Astrocyte of the cerebellum (primary cell): Measurements from ENCODE around the gene IFNLR1.

ENCODE experiments used
- DNase-seq: peaks from one replicate; pipeline ENCODE4 v3.0.0-alpha.2; 2011; ENCODE audit warnings: low read depth
- H3K4me3 ChIP-seq: 2 replicates; pipeline ENCODE4 v1.5.1; 2011; ENCODE audit warnings: mild to moderate bottlenecking, low read depth, low read length, moderate library complexity
- CTCF ChIP-seq: IDR thresholded peaks from 2 replicates; pipeline ENCODE4 v1.5.1; 2012; ENCODE audit warnings: low read length, low read depth, moderate library complexity, mild to moderate bottlenecking; ENCODE audit errors: missing control alignments
- in situ Hi-C: cut with HindIII; loops from 2 replicates; pipeline ENCODE4 v1.10.0; 2017; ENCODE audit warnings: low sequenced_read_pairs

IFNLR1 gene

GRCh38 chr1:24224761-24225160 lies 37.7 kb upstream of the IFNLR1 start:
- H3K4me3 ChIP-seq = no peak overlapping the region
- no peak for DNase-seq
- in situ Hi-C loops = no loop called here
- TF ChIP-seq CTCF = no peak

- no peak overlapping the region for H3K4me3 ChIP-seq
- in situ Hi-C loops = no loop called here
- TF ChIP-seq CTCF = no peak
- no peak for DNase-seq
Measured at GRCh38 chr1:24224086-24224485, 37.0 kb upstream of the IFNLR1 start.

- TF ChIP-seq CTCF = no peak
- in situ Hi-C loops = no loop called here
- no peak overlapping the region for H3K4me3 ChIP-seq
- DNase-seq = no peak
Measured at GRCh38 chr1:24222793-24223192, 35.7 kb upstream of the IFNLR1 start.

- in situ Hi-C loops = no loop called here
Measured at GRCh38 chr1:24222008-24222605, 35.0 kb upstream of the IFNLR1 start.

GRCh38 chr1:24221246-24221645 lies 34.2 kb upstream of the IFNLR1 start:
- in situ Hi-C loops = no loop called here
- no peak for TF ChIP-seq CTCF
- no peak for DNase-seq
- H3K4me3 ChIP-seq = no peak overlapping the region

More at GRCh38 chr1:24222008-24222605, 35.0 kb upstream of the IFNLR1 start:
- no peak for DNase-seq
- H3K4me3 ChIP-seq = no peak overlapping the region
- no peak for TF ChIP-seq CTCF

GRCh38 chr1:24216276-24217074 lies 29.4 kb upstream of the IFNLR1 start:
- DNase-seq = no peak
- TF ChIP-seq CTCF = no peak
- in situ Hi-C loops = no loop called here
- H3K4me3 ChIP-seq = no peak overlapping the region
